ENCODE measurements around the gene KCNQ1.

DNA sequence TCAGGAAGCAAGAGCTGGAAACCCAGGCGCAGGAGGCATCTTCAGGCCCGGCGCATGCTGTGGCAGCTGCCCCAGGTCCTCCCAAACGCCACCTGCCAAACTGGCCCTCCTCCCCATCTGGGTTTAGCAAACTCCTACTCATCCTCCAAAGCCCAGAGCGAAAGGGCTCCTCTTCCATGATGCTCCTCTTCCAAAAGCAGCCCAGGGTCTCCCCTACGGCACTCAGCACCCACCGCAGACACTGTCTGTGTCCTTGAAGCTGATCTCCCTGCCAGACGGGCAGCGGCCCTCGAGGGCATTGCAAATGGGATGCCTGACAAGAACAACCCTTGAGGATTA, 414.9 kb downstream of the KCNQ1 start:
- TF ChIP-seq EZH2 (IDR thresholded peaks at IDR 0.05; ENCODE audit: insufficient read depth, poor library complexity, severe bottlenecking) (no peak), EZH2phosphoT487 (IDR thresholded peaks at IDR 0.05; ENCODE audit: insufficient read depth, low read depth) (no peak)
